ENCODE measurements around the gene RMND5B. TPM values are rescaled to one million over a fixed set of nuclear protein-coding genes. Genes with fewer than 3 reads are reported as not detected.

Gene RMND5B
- total RNA-seq, 1 donor from 2014 or later: 20.0 TPM

Other genes with a start within 250 kb of the RMND5B start
- gene PROP1, start 134.8 kb upstream of the RMND5B start, total RNA-seq: not detected
- 4.6 TPM for gene N4BP3, start 17.5 kb upstream of the RMND5B start, total RNA-seq
- 52.7 TPM for gene NHP2, start 22.9 kb downstream of the RMND5B start, total RNA-seq
- gene GMCL2, start 56.4 kb downstream of the RMND5B start, total RNA-seq: not detected
- gene HNRNPAB, start 73.5 kb downstream of the RMND5B start, total RNA-seq: 48.6 TPM
- gene PHYKPL, start 101.8 kb downstream of the RMND5B start, total RNA-seq: 42.4 TPM